ENCODE data around the gene PPM1B.

Gene PPM1B

GRCh38 chr2:44152865-44153669 is 15.6 kb upstream of the PPM1B start:
- no peaks in the 10 kb centered on the region for H3K27me3 ChIP-seq (ENCODE audit: insufficient read depth, low read length)

GRCh38 chr2:44155666-44156446 is 12.8 kb upstream of the PPM1B start:
- Histone ChIP-seq H3K4me3 (ENCODE audit: low read depth, low read length) (no peak overlapping the region), H3K4ac (ENCODE audit: low read depth, low read length) (no peak overlapping the region), H2BK120ac (ENCODE audit: insufficient read depth, low read length, poor library complexity) (no peak overlapping the region), H2BK5ac (ENCODE audit: low read depth, low read length, poor library complexity) (no peak overlapping the region), H3K36me3 (ENCODE audit: control insufficient read depth in 1 of 2, insufficient read depth in 2 of 2, low read length in 2 of 2) (no peaks in the 10 kb centered on the region), H3K14ac (ENCODE audit: low read length) (no peak overlapping the region), H2AFZ (ENCODE audit: insufficient read depth, low read length, poor library complexity) (no peak overlapping the region), H4K8ac (ENCODE audit: low read depth, low read length) (no peak overlapping the region), H3K9ac (ENCODE audit: low read length) (no peak overlapping the region), H3K27ac (ENCODE audit: low read depth, low read length) (no peak overlapping the region), H3K79me2 (ENCODE audit: control insufficient read depth, insufficient read depth, low read length, poor library complexity) (no peaks in the 10 kb centered on the region), H3K4me2 (ENCODE audit: low read length) (no peak overlapping the region), H3K23ac (ENCODE audit: low read length) (no peak overlapping the region), H4K91ac (ENCODE audit: low read depth, low read length) (no peak overlapping the region), H3K4me1 (ENCODE audit: control insufficient read depth in 1 of 2, insufficient read depth in 2 of 2, low read length in 2 of 2) (no peaks in the 10 kb centered on the region), H2BK12ac (ENCODE audit: low read length) (no peak overlapping the region), H2AK5ac (ENCODE audit: low read length) (no peak overlapping the region), H4K12ac (ENCODE audit: low read depth, low read length) (no peak overlapping the region), H3K18ac (ENCODE audit: low read length) (no peak overlapping the region), H3K79me1 (ENCODE audit: low read length) (no peaks in the 10 kb centered on the region), H3K27me3 (ENCODE audit: insufficient read depth, low read length) (no peaks in the 10 kb centered on the region), H3K9me3 (ENCODE audit: insufficient read depth, low read depth, low read length) (no peaks in the 10 kb centered on the region)
- no CpG with 5 or more reads among the region's 5 CpGs for WGBS (ENCODE audit: extremely low coverage, insufficient coverage, insufficient read length)
- DNase-seq, result no peak

More at GRCh38 chr2:44152865-44153669, 15.6 kb upstream of the PPM1B start:
- H2BK12ac ChIP-seq (ENCODE audit: low read length), result no peak overlapping the region
- no peaks in the 10 kb centered on the region for H3K79me2 ChIP-seq (ENCODE audit: control insufficient read depth, insufficient read depth, low read length, poor library complexity)
- no peaks in the 10 kb centered on the region for H3K9me3 ChIP-seq (ENCODE audit: insufficient read depth, low read depth, low read length)
- DNase-seq, result peak; percentile 24 to 31
- whole genome bisulfite sequencing (ENCODE audit: extremely low coverage, insufficient coverage, insufficient read length), result no CpG with 5 or more reads among the region's 8 CpGs
- no peak overlapping the region for H2AK5ac ChIP-seq (ENCODE audit: low read length)
- H3K9ac ChIP-seq (ENCODE audit: low read length), result no peak overlapping the region
- H3K18ac ChIP-seq (ENCODE audit: low read length), result no peak overlapping the region
- H4K91ac ChIP-seq (ENCODE audit: low read depth, low read length), result no peak overlapping the region
- no peak overlapping the region for H4K12ac ChIP-seq (ENCODE audit: low read depth, low read length)
- H3K4ac ChIP-seq (ENCODE audit: low read depth, low read length), result no peak overlapping the region
- no peak overlapping the region for H3K14ac ChIP-seq (ENCODE audit: low read length)
- H2AFZ ChIP-seq (ENCODE audit: insufficient read depth, low read length, poor library complexity), result no peak overlapping the region
- no peak overlapping the region for H2BK120ac ChIP-seq (ENCODE audit: insufficient read depth, low read length, poor library complexity)
- H2BK5ac ChIP-seq (ENCODE audit: low read depth, low read length, poor library complexity), result no peak overlapping the region
- H4K8ac ChIP-seq (ENCODE audit: low read depth, low read length), result no peak overlapping the region
- no peak overlapping the region for H3K23ac ChIP-seq (ENCODE audit: low read length)
- H3K27ac ChIP-seq (ENCODE audit: low read depth, low read length), result no peak overlapping the region
- no peak overlapping the region for H3K4me3 ChIP-seq (ENCODE audit: low read depth, low read length)
- H3K4me1 ChIP-seq (ENCODE audit: control insufficient read depth in 1 of 2, insufficient read depth in 2 of 2, low read length in 2 of 2), result no peaks in the 10 kb centered on the region
- H3K4me2 ChIP-seq (ENCODE audit: low read length), result no peak overlapping the region
- H3K36me3 ChIP-seq (ENCODE audit: control insufficient read depth in 1 of 2, insufficient read depth in 2 of 2, low read length in 2 of 2), result no peaks in the 10 kb centered on the region
- H3K79me1 ChIP-seq (ENCODE audit: low read length), result no peaks in the 10 kb centered on the region

- Histone ChIP-seq H3K27me3 (ENCODE audit: insufficient read depth, low read length) (no peaks in the 10 kb centered on the region), H3K4me2 (ENCODE audit: low read length) (no peak overlapping the region), H2AK5ac (ENCODE audit: low read length) (no peak overlapping the region), H3K27ac (ENCODE audit: low read depth, low read length) (no peak overlapping the region), H2BK5ac (ENCODE audit: low read depth, low read length, poor library complexity) (no peak overlapping the region), H3K23ac (ENCODE audit: low read length) (no peak overlapping the region), H3K18ac (ENCODE audit: low read length) (no peak overlapping the region), H2BK12ac (ENCODE audit: low read length) (no peak overlapping the region), H3K9me3 (ENCODE audit: insufficient read depth, low read depth, low read length) (no peaks in the 10 kb centered on the region), H3K36me3 (ENCODE audit: control insufficient read depth in 1 of 2, insufficient read depth in 2 of 2, low read length in 2 of 2) (no peaks in the 10 kb centered on the region), H3K79me2 (ENCODE audit: control insufficient read depth, insufficient read depth, low read length, poor library complexity) (peaks cover under 1% of the 10 kb centered on the region), H2AFZ (ENCODE audit: insufficient read depth, low read length, poor library complexity) (no peak overlapping the region), H4K8ac (ENCODE audit: low read depth, low read length) (no peak overlapping the region), H3K4me3 (ENCODE audit: low read depth, low read length) (no peak overlapping the region), H3K14ac (ENCODE audit: low read length) (no peak overlapping the region), H3K9ac (ENCODE audit: low read length) (no peak overlapping the region), H3K4me1 (ENCODE audit: control insufficient read depth in 1 of 2, insufficient read depth in 2 of 2, low read length in 2 of 2) (peaks cover 0 to 3% of the 10 kb centered on the region in 2 experiments), H2BK120ac (ENCODE audit: insufficient read depth, low read length, poor library complexity) (no peak overlapping the region), H4K12ac (ENCODE audit: low read depth, low read length) (no peak overlapping the region), H3K79me1 (ENCODE audit: low read length) (peaks cover 6% of the 10 kb centered on the region), H4K91ac (ENCODE audit: low read depth, low read length) (no peak overlapping the region), H3K4ac (ENCODE audit: low read depth, low read length) (no peak overlapping the region)
- WGBS (ENCODE audit: extremely low coverage, insufficient coverage, insufficient read length), result no CpG with 5 or more reads among the region's 2 CpGs
- DNase-seq, result no peak
Measured at GRCh38 chr2:44163777-44164176, 4.9 kb upstream of the PPM1B start.

- Histone ChIP-seq H3K4me1 (ENCODE audit: control insufficient read depth in 1 of 2, insufficient read depth in 2 of 2, low read length in 2 of 2) (peaks cover 0 to 3% of the 10 kb centered on the region in 2 experiments), H2BK12ac (ENCODE audit: low read length) (no peak overlapping the region), H2BK120ac (ENCODE audit: insufficient read depth, low read length, poor library complexity) (no peak overlapping the region), H3K4me2 (ENCODE audit: low read length) (no peak overlapping the region), H2AK5ac (ENCODE audit: low read length) (no peak overlapping the region), H3K18ac (ENCODE audit: low read length) (no peak overlapping the region), H2AFZ (ENCODE audit: insufficient read depth, low read length, poor library complexity) (no peak overlapping the region), H2BK5ac (ENCODE audit: low read depth, low read length, poor library complexity) (no peak overlapping the region), H4K91ac (ENCODE audit: low read depth, low read length) (no peak overlapping the region), H3K79me2 (ENCODE audit: control insufficient read depth, insufficient read depth, low read length, poor library complexity) (peaks cover 9% of the 10 kb centered on the region), H3K4ac (ENCODE audit: low read depth, low read length) (no peak overlapping the region), H3K9ac (ENCODE audit: low read length) (no peak overlapping the region), H3K27me3 (ENCODE audit: insufficient read depth, low read length) (no peaks in the 10 kb centered on the region), H4K8ac (ENCODE audit: low read depth, low read length) (no peak overlapping the region), H3K9me3 (ENCODE audit: insufficient read depth, low read depth, low read length) (no peaks in the 10 kb centered on the region), H3K4me3 (ENCODE audit: low read depth, low read length) (no peak overlapping the region), H3K14ac (ENCODE audit: low read length) (no peak overlapping the region), H3K23ac (ENCODE audit: low read length) (no peak overlapping the region), H4K12ac (ENCODE audit: low read depth, low read length) (no peak overlapping the region), H3K79me1 (ENCODE audit: low read length) (peaks cover 14% of the 10 kb centered on the region), H3K27ac (ENCODE audit: low read depth, low read length) (no peak overlapping the region), H3K36me3 (ENCODE audit: control insufficient read depth in 1 of 2, insufficient read depth in 2 of 2, low read length in 2 of 2) (no peaks in the 10 kb centered on the region)
- WGBS (ENCODE audit: extremely low coverage, insufficient coverage, insufficient read length), result no CpG with 5 or more reads among the region's 3 CpGs
- DNase-seq, result no peak
Measured at GRCh38 chr2:44164617-44165016, 4.1 kb upstream of the PPM1B start.

Measured in trophoblast cell (in vitro differentiated cells and primary cell).